ENCODE data around the gene SMIM1. TPM values are rescaled to one million over a fixed set of nuclear protein-coding genes. Genes with fewer than 3 reads are reported as not detected.

The SMIM1 gene
- total RNA-seq, 1 donor from 2014 or later = 1.4 TPM

DNA sequence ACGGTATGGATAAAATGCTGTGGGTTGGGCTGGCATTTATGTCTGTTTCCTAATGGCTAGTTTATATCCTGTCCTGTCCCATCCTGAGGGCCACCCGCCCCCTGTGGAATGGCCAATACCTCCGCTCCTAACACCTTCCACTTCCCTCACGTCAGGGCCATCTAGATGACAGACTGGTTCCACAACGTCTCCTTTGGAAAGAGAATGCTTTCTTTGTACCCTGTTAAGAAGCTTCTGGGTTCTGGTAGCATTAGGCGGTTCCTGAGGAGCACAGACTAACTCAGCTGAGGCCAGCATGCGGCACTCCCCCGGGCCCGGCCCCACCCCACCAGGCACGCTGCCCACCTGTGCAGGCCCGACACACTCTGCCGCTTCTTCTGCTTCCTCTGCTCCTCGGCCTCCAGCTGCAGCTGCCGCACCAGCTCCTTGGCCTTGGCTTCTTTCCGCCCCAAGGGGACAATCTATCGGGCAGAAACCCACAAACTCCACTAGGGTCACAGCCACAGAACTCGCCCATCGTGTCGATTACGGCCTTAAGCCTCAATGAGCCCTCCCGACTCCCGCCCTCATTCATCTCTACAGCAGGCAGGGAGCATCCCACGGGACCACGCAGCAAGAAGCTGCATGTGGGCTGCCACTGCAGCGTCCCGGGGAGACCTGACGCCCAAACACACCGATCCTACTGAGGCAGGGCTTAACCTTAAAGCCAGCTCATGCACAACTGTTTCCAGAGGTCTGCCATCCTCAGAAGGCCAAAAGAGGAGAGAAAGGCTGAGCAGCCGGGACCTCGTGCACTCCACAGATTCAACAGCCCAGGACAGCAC lies 11.3 kb downstream of the SMIM1 start:
- Mint-ChIP-seq H3K4me3 (no peak overlapping the region), H3K9me3 (no peaks in the 10 kb centered on the region), H3K27ac (no peak overlapping the region), H3K36me3 (ENCODE audit: low read depth) (peaks cover 56% of the 10 kb centered on the region), H3K27me3 (no peaks in the 10 kb centered on the region), H3K4me1 (peaks cover 10% of the 10 kb centered on the region)
- intact Hi-C loops (cut with micrococcal nuclease) = no loop called here
- no peak for DNase-seq

DNA sequence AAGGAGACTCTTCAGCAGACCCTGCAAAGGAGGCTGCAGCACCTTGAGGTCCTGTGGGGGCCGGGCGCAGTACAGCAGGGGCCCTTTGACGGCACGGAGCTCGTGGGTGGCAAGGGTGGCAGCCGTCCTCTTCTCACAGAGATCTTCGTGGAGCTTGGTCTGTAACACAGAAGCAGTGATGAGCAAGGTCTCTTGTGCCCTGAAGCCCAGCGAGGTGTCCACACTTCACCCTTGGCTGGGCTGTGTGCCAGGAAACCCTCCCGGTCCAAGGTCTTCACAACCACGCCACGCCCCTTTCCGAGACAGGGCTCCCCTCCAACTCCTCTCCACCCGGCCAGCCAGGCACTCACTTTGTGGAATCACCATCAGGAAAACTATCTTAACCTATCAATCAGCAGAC lies 12.5 kb downstream of the SMIM1 start:
- DNase-seq = no peak
- Mint-ChIP-seq H3K27ac (no peak overlapping the region), H3K27me3 (no peaks in the 10 kb centered on the region), H3K9me3 (no peaks in the 10 kb centered on the region), H3K4me3 (no peak overlapping the region), H3K36me3 (ENCODE audit: low read depth) (peaks cover 52% of the 10 kb centered on the region), H3K4me1 (peaks cover 10% of the 10 kb centered on the region)
- intact Hi-C loops (cut with micrococcal nuclease) = no loop called here

DNA sequence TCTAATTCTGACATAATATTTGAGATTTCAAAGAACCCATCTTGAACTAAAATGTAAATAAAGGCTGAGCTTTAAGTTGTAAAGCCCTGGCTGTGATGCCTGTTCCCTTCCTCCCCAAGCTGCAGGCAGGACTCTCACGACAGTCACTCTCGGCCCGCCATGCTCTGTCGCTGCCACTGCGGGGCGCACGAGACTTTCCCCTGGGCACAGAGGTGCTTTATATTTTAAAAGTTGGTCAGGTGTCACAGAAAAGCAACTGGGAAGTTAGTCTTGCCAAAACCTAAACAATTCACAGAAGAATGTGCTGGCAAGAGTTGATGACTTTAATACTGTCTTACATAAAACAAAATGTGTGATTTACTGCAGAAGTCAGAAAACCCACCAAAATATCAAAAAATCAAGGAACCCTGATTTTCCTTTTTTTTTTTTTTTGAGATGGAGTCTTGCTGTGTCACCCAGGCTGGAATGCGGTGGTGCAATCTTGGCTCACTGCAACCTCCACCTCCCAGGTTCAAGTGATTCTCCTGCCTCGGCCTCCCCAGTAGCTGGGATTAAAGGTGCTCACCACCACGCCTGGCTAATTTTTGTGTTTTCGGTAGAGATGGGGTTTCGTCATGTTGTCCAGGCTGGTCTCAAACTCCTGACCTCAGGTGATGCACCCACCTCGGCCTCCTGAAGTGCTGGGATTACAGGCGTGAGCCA lies 13.1 kb downstream of the SMIM1 start:
- DNase-seq = no peak
- H3K27me3 Mint-ChIP-seq = no peaks in the 10 kb centered on the region
- H3K27ac Mint-ChIP-seq = no peak overlapping the region
- intact Hi-C loops (cut with micrococcal nuclease) = no loop called here
- no peaks in the 10 kb centered on the region for H3K9me3 Mint-ChIP-seq
- no peak overlapping the region for H3K4me3 Mint-ChIP-seq
- H3K36me3 Mint-ChIP-seq (ENCODE audit: low read depth) = peaks cover 48% of the 10 kb centered on the region
- peaks cover 10% of the 10 kb centered on the region for H3K4me1 Mint-ChIP-seq

DNA sequence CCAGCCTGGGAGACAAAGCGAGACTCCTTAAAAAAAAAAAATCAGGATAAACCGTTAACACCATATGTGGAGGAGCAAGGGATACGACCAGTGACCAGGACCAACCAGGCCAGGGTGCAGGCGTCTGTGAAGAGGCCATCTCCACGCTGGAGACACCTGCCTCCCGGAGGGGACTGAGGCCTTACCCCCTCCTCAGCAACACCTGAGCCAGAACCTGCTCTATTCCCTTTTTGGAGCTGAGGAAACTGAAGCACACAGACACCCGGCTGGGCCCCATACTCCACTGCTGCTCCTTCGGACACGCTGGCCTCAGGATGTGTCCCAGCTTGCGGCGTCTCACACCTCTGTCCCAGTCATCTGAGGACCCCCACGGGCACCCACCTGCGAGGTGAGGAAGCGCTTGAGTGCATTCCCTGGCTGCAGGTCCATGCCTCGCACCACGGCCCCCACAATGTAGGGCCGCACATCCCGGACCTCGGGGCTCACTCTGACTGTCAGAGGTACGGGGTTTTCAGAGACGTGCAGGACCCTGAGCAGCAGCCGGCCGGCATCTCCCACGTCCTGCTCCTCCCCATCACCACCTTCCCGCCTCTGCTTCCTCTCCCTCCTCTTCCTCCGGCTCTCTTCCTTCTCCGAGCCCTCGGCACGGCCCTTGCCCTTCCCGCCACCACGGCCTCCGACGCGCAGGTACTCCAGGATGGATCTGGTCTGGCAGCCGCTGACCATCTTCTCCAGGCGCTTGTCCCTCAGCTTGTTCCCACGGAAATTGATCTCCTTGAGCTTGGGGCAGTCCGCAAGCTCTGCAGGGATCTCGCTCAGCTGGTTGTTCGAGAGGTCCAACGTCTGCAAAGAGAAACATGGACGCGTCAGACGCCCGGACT lies 14.2 kb downstream of the SMIM1 start:
- Mint-ChIP-seq H3K27me3 (no peaks in the 10 kb centered on the region), H3K4me3 (no peak overlapping the region), H3K27ac (no peak overlapping the region), H3K4me1 (peaks cover 10% of the 10 kb centered on the region), H3K36me3 (ENCODE audit: low read depth) (peaks cover 42% of the 10 kb centered on the region), H3K9me3 (no peaks in the 10 kb centered on the region)
- intact Hi-C loops (cut with micrococcal nuclease) = no loop called here
- no peak for DNase-seq

DNA sequence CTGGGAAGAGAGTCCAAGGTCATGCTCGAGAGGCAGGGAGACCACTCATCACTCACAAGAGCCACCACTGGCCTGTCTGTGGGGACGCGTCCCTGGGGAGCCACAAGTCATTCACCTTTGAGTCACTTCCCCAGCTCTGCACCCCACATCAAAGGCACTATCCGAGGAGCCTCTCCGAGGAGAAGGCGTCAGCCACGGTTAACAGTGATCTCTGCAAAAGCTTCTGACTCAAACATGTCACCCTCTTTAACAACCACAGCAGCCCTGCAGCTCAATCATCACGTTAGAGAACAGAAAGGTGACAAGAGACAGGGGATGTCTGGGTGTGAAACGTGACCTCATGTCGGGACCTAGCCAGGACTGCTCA lies 14.8 kb downstream of the SMIM1 start:
- Mint-ChIP-seq H3K36me3 (ENCODE audit: low read depth) (peaks cover 38% of the 10 kb centered on the region), H3K4me1 (peaks cover 10% of the 10 kb centered on the region), H3K27ac (peak overlapping the region; percentile 20), H3K27me3 (no peaks in the 10 kb centered on the region), H3K4me3 (no peak overlapping the region), H3K9me3 (no peaks in the 10 kb centered on the region)
- intact Hi-C loops (cut with micrococcal nuclease) = no loop called here
- DNase-seq = peak; percentile 77

DNA sequence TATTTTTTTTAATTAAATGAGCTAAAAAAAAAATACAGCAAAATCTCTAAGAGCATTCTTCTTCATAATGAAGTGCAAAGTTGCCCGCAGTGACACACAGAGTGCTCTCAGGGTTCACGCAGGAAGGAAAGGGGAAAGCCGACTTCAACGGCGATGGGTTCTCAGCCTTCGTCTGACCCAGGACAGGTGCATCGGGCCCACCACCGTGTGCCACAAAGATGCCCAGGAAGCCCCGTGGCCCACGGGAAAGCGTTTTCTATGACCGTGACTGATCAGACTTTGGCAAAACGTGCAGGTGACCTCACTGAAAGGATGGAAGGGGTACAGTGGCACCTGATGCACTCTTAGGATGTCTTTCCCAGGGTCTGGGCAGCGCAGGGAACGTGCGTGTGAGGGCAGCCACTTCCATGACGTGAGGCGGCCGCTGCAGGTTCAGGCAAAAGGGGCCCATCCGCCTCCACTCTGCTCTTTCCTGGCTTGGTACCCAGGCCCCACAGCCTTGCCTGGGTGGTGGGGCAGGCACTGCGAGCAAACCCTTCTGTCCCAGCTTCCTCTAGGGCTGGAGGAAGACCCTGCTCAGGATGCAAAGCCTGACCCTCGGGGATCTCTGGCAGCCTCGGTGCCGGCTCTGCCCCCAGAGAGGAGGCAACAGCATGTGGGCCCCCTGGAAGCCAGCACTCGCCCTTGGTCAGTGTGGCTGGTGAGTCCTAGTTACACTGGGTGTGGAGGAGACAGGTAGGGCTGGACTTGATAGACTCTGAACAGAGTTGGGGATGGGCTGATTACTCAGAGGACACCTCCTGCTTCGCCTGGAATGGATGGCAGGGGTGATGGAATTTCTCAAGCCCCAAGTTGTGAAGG lies 15.4 kb downstream of the SMIM1 start:
- Mint-ChIP-seq H3K27ac (peak overlapping the region; percentile 20), H3K9me3 (no peaks in the 10 kb centered on the region), H3K27me3 (no peaks in the 10 kb centered on the region), H3K36me3 (ENCODE audit: low read depth) (peaks cover 40% of the 10 kb centered on the region), H3K4me1 (peaks cover 12% of the 10 kb centered on the region), H3K4me3 (no peak overlapping the region)
- intact Hi-C loops (cut with micrococcal nuclease) = no loop called here
- DNase-seq = no peak

DNA sequence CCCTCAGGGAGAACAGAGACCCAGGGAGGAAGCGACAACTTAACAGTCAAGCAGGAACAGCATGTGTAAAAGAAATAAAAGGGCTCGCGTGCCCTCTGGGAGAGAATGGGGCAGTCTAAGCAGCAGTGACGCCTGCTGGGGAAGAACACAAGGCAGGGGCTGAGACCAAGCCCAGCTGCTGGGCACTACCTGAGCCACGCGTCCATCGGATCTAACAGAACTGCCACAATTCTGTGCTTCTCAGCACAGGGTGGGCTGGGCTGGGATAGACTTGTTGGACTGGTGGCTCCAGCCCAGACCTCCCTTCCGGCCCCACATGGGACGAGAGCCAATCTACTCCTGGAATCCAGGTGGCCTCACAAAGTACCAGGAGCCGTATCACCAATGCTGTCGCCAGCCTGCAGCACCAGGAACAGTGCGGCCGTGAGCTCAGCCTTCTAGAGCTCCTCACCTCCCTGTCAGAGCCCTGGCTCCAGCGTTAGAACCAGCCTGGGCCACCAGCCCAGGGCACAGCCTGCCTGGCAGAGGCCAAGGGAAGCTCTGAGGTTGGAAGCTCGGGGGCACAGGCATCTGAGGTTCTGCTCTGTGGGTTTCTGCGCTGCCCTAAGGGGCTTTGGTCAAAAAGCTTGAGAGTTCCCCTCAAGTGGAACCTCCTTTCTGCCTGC lies 16.3 kb downstream of the SMIM1 start:
- no peak for DNase-seq
- no peak overlapping the region for H3K27ac Mint-ChIP-seq
- peaks cover 35% of the 10 kb centered on the region for H3K36me3 Mint-ChIP-seq (ENCODE audit: low read depth)
- no peaks in the 10 kb centered on the region for H3K27me3 Mint-ChIP-seq
- H3K4me1 Mint-ChIP-seq = peaks cover 15% of the 10 kb centered on the region
- intact Hi-C loops (cut with micrococcal nuclease) = no loop called here
- no peak overlapping the region for H3K4me3 Mint-ChIP-seq
- no peaks in the 10 kb centered on the region for H3K9me3 Mint-ChIP-seq

DNA sequence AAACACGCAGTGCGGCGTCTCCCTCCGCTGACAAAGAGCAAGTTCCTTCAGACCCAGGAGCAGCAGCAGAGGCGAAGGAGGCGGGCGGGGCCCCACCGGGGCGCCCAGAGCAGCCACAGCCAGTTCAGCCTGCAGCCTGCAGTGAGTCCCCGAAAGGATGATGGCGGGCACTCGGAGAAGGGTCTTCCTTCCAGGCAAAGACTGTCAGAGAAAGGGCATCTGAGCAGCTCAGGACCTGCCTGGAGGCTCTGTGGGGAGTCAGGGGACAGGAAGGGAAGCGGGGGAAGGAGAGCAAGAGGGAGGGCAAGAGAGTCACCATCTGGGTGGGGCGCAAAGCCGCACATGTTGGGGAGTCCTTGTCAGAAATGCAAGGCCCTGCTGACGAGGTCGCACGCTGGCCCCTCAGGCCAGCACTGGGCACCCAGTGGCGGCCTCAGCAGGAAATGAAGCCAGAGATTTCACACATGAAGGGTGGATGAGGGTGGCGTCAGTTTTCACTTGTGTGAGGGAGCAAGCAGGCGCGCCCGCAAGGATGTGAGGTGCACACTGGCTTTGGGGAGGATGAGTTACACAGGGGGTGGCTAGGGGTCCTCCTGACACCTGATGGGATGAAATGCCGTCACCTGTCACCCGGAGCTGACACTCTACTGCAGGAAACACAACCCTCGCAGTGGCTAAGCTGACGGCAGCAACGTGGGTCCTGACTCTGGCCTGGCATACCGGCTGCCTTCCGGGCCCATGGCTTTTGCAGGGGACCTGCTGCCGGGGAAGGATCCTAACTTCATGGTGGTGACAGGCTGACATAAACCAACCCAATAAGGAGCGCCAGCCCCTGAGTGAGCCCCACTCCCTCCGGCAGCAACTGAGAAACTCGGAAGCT lies 17.1 kb downstream of the SMIM1 start:
- Mint-ChIP-seq H3K4me1 (peaks cover 22% of the 10 kb centered on the region), H3K27me3 (no peaks in the 10 kb centered on the region), H3K4me3 (no peak overlapping the region), H3K36me3 (ENCODE audit: low read depth) (peaks cover 27% of the 10 kb centered on the region), H3K9me3 (no peaks in the 10 kb centered on the region), H3K27ac (no peak overlapping the region)
- intact Hi-C loops (cut with micrococcal nuclease) = no loop called here
- no peak for DNase-seq

DNA sequence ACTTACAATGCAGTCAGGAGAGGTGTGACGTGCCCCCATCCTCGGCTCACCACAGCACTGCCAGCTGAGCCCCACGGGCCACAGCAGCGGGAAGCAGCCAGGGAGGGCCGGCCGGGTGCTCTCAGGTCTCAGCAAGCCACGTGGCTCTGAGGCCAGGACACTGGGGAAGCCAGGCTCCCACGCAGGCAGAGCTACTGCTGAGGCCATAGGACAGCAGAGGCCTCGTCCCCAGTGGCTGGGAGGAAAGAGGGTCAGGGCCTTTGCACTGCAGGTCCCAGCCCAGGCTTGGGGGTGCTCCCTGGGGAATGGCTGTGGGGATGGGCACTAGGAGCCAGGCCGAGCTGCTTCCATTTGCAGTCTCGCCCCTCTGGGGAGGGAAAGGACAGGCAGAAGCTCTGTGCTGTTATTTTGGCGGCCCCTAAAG lies 18.0 kb downstream of the SMIM1 start:
- H3K27me3 Mint-ChIP-seq = no peaks in the 10 kb centered on the region
- intact Hi-C loops (cut with micrococcal nuclease) = no loop called here
- H3K36me3 Mint-ChIP-seq (ENCODE audit: low read depth) = peaks cover 19% of the 10 kb centered on the region

DNA sequence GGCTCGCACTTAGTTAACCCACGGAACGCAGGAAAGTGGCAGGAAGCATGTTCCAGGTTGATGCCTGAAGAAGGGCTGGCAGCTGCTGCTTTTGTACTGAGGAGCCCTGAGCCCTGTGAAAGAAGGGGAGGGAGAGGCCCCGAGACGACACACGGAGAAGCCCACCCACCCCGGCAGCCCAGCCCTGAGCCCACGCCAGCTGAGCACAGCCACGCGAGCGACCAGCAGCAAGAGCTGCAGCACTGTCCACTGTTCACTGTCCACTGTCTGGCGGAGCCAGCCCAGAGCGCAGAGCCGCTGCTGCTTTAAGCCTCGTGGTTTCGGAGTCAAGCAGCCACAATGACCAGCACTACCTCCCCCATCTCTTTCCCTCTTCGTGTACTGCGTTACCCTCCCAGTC lies 18.4 kb downstream of the SMIM1 start:
- intact Hi-C loops (cut with micrococcal nuclease) = no loop called here
- H3K27ac Mint-ChIP-seq = no peak overlapping the region

More for the DNA sequence above, 18.0 kb downstream of the SMIM1 start:
- no peaks in the 10 kb centered on the region for H3K9me3 Mint-ChIP-seq
- H3K4me3 Mint-ChIP-seq = no peak overlapping the region
- no peak overlapping the region for H3K27ac Mint-ChIP-seq
- no peak for DNase-seq
- H3K4me1 Mint-ChIP-seq = peaks cover 27% of the 10 kb centered on the region

DNA sequence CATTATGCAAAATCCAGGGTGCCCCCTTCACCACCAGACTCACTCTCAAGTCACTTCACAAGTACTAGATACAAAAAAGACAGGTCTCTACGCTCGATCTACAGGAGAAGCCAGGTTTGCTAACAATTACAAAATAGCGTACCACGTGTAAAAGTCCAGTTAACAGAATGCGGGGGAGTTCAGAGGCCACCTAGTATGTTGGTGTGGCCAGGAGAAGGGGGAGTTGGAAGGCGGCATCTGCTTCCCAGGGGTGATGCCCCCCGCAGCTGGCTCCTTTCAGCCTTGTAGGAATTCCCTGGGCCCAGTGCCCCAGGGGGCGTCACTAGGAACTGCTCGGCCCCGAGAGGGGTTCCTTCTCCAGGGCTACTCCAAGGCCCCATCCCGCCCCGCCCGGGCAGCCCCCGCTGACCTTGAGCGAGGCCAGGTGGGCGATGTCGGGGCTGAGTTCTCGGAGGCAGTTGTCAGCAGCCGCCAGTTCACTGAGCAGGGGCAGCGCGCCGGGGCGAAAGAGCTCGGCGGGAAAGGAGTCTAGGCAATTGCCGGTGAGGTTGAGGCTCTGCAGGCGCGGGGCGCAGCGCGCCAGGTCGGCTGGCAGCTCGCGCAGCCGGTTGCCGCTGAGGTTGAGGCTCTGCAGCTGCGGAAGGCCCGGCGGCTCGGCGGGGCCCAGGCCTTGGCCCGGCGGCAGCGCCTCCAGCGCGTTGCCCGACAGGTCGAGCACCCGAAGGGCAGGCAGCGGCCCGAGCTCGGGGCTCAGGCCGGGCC lies 23.1 kb downstream of the SMIM1 start:
- intact Hi-C loops (cut with micrococcal nuclease) = loop anchor here (1.0 kb wide), 5 partner anchors 23 to 145 kb away; partner anchors contain the start of genes C1orf174, CEP104, DFFB and SMIM1
- Mint-ChIP-seq H3K9me3 (no peaks in the 10 kb centered on the region), H3K27ac (peak overlapping the region; percentile 43), H3K4me1 (peaks cover 26% of the 10 kb centered on the region), H3K4me3 (peak overlapping the region; percentile 88), H3K27me3 (peaks cover 5% of the 10 kb centered on the region), H3K36me3 (ENCODE audit: low read depth) (peaks cover 5% of the 10 kb centered on the region)
- no peak for DNase-seq

More for the DNA sequence above, 18.4 kb downstream of the SMIM1 start:
- DNase-seq = no peak
- Mint-ChIP-seq H3K9me3 (no peaks in the 10 kb centered on the region), H3K27me3 (no peaks in the 10 kb centered on the region), H3K4me3 (no peak overlapping the region), H3K4me1 (peaks cover 28% of the 10 kb centered on the region), H3K36me3 (ENCODE audit: low read depth) (peaks cover 18% of the 10 kb centered on the region)

Measured in activated CD4-positive, alpha-beta T cell treated with anti-CD3 and anti-CD28 coated beads, Interleukin-2, amount 10 ng/mL, durations not matched to agents 24 days and 14 days (primary cell).